SK-N-MC (cell line): ENCODE results near the gene CIAPIN1.

Experiments
- EZH2 ChIP-seq: fragments of 200-600 bp; sonication (generic); IDR thresholded peaks from one replicate; pipeline ENCODE4 v1.6.1; 2017; ENCODE audit warnings: antibody characterized with exemption
- POLR2AphosphoS5 ChIP-seq: IDR thresholded peaks from 2 replicates; pipeline ENCODE4 v1.6.1; 2012; ENCODE audit warnings: mild to moderate bottlenecking, low read depth, low read length, borderline replicate concordance

- TF ChIP-seq POLR2AphosphoS5 = no peak
- TF ChIP-seq EZH2 = no peak
These were observed 2.5 kb downstream of the CIAPIN1 start for GRCh38 chr16:57444711-57445110.
